ENCODE data around the gene B4GALNT2.
A peak's percentile ranks its signal among the peaks of the same experiment; 100 is the strongest.

B4GALNT2 gene

GRCh38 chr17:49200423-49201083, 68.0 kb downstream of the B4GALNT2 start:
- no peak for DNase-seq
- TF ChIP-seq GATA1 (IDR thresholded peaks at IDR 0.05; ENCODE audit: low read depth, low read length) (no peak), POLR2A (IDR thresholded peaks at IDR 0.05; ENCODE audit: low read length) (no peak)

DNA sequence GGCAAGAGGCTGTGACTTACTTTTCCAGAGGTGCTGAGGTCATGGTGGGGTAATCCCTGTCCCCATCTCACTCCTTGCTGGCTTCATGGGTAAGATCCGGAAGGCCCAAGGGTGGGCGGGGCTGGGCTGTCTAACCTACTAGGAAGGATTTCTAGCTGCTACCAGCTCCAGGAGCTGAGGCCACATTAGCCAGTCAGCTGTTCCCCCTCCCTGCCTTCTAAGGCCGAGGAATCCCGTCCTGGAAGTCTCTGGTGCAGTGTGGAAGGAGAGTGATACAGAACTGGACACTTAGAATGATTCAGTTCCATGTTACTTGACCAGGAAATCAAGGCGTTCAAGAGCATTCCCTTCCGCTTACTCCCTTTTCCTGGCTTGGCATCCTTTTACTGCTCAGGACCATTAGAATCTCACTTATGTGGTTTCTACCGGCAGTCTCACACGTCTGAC, 68.9 kb downstream of the B4GALNT2 start:
- TF ChIP-seq POLR2A (IDR thresholded peaks at IDR 0.05; ENCODE audit: low read length) = no peak
- no peak for TF ChIP-seq GATA1 (IDR thresholded peaks at IDR 0.05; ENCODE audit: low read depth, low read length)
- DNase-seq = no peak

GRCh38 chr17:49203796-49204195, 71.2 kb downstream of the B4GALNT2 start:
- no peak for DNase-seq
- TF ChIP-seq GATA1 (IDR thresholded peaks at IDR 0.05; ENCODE audit: low read depth, low read length) (no peak), POLR2A (IDR thresholded peaks at IDR 0.05; ENCODE audit: low read length) (no peak)

DNA sequence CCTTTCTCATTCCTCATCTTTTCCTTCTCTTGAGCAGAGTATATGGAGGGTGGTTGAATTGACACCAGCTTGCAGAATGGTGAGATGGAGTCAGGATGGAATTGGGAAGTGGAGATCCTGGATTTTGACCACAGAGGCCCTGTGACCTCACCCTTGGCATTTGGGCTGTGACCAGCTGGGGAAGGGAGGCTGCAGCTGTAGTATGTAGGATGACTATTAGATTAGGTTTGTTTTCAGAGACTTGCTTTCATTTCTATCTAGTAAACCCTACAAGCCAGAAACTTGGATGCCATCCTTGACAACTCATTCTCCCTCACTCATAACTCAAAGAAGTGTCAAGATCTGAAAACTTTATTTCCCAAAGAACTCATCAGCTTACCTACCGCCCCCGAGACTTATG, 71.9 kb downstream of the B4GALNT2 start:
- no peak for DNase-seq
- no peak for TF ChIP-seq GATA1 (IDR thresholded peaks at IDR 0.05; ENCODE audit: low read depth, low read length)
- no peak for TF ChIP-seq POLR2A (IDR thresholded peaks at IDR 0.05; ENCODE audit: low read length)

DNA sequence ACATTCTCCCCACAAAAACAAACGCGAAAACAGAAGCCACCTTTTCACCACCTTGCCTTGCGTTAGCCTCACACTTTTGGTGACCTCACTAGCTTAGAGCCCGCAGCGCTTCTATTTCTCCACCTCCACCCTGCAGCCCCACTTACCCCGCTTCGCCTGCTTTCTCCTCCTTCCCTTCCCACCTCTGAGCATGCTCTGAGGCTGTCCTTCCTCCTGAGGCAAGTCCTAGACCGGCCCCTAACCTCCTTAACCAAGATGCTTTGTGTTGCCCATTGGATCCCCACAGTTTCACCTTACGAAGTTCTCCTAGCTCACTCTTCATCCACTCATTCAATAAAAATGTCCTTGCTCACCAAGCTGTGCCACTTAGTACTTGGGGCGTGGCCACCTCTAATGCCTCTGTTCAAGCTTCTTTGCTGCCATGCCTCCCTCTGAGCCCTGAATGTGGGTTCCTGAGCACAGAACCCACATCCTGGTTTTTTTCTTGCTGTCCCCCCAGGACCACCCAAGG, 76.5 kb downstream of the B4GALNT2 start:
- DNase-seq = no peak

GRCh38 chr17:49210158-49211029, 77.8 kb downstream of the B4GALNT2 start, which contains the start of the genes ABI3 and GNGT2:
Gene ABI3 (plus strand): TSS chr17:49210707. CDS start chr17:49210725, 18 bp downstream.
Gene GNGT2 (minus strand): TSS chr17:49210574. CDS start chr17:49207422, 3,152 bp downstream.
- TF ChIP-seq POLR2A (IDR thresholded peaks at IDR 0.05; ENCODE audit: low read length) (no peak), GATA1 (IDR thresholded peaks at IDR 0.05; ENCODE audit: low read depth, low read length) (no peak)
- DNase-seq = no peak

More for the DNA sequence above, 76.5 kb downstream of the B4GALNT2 start:
- no peak for TF ChIP-seq POLR2A (IDR thresholded peaks at IDR 0.05; ENCODE audit: low read length)
- TF ChIP-seq GATA1 (IDR thresholded peaks at IDR 0.05; ENCODE audit: low read depth, low read length) = no peak

DNA sequence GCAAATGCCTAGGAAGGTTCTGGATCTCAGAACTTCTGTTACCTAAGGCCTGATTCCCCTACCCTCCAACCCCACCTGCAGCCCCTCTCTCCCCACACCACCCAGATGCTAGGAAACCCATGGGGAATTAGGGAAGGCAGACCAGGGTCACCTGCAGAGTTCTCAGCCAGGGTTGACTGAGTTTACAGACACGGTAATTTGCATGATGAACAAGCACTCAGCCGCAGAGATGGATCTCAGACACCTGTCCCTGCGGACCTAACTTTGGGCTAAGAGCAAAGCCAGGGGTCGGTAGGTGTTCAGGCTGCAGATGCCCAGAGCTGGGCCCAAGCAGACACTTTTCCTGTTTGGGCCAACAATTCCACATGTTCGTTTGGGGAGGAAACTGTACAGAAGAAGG, 80.8 kb downstream of the B4GALNT2 start:
- DNase-seq = no peak
- TF ChIP-seq GATA1 (IDR thresholded peaks at IDR 0.05; ENCODE audit: low read depth, low read length) = no peak
- no peak for TF ChIP-seq POLR2A (IDR thresholded peaks at IDR 0.05; ENCODE audit: low read length)

GRCh38 chr17:49213847-49214246, 81.3 kb downstream of the B4GALNT2 start:
- no peak for DNase-seq
- TF ChIP-seq POLR2A (IDR thresholded peaks at IDR 0.05; ENCODE audit: low read length) (no peak), GATA1 (IDR thresholded peaks at IDR 0.05; ENCODE audit: low read depth, low read length) (no peak)

GRCh38 chr17:49214676-49215360, 82.2 kb downstream of the B4GALNT2 start:
- TF ChIP-seq POLR2A (IDR thresholded peaks at IDR 0.05; ENCODE audit: low read length) (no peak), GATA1 (IDR thresholded peaks at IDR 0.05; ENCODE audit: low read depth, low read length) (no peak)
- DNase-seq = no peak

DNA sequence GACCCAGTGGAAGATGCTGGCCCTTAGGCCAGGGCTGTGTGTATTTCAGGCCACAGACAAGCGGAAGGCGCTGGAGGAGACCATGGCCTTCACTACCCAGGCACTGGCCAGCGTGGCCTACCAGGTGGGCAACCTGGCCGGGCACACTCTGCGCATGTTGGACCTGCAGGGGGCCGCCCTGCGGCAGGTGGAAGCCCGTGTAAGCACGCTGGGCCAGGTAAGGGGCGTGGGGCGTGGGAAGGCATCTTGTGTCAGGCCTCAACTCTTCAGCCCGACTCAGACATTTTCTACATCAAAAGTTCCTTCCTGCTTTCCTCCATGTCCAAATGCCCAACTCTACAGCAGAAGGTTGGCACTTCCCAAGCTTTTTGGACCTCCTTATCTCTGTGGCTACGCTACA, 83.9 kb downstream of the B4GALNT2 start:
- TF ChIP-seq POLR2A (IDR thresholded peaks at IDR 0.05; ENCODE audit: low read length) = no peak
- TF ChIP-seq GATA1 (IDR thresholded peaks at IDR 0.05; ENCODE audit: low read depth, low read length) = no peak
- DNase-seq = no peak

GRCh38 chr17:49216953-49217650, 84.5 kb downstream of the B4GALNT2 start:
- peak in 1 of 2 experiments; percentile 20 for DNase-seq
- TF ChIP-seq POLR2A (IDR thresholded peaks at IDR 0.05; ENCODE audit: low read length) (no peak), GATA1 (IDR thresholded peaks at IDR 0.05; ENCODE audit: low read depth, low read length) (no peak)

- TF ChIP-seq GATA1 (IDR thresholded peaks at IDR 0.05; ENCODE audit: low read depth, low read length) (no peak), POLR2A (IDR thresholded peaks at IDR 0.05; ENCODE audit: low read length) (no peak)
- DNase-seq = peak in 1 of 2 experiments; percentile 32
Observed at GRCh38 chr17:49217651-49218413, 85.3 kb downstream of the B4GALNT2 start.
